Measurements from ENCODE around the gene ZMPSTE24.
"Not testable (repeated sequence)": the region's sequence is repeated elsewhere in the genome, so short reads cannot be mapped to it uniquely, and the experiment has no call there.

ZMPSTE24 gene

GRCh38 chr1:40332695-40333094 lies 74.7 kb downstream of the ZMPSTE24 start:
- no peak for DNase-seq

DNA sequence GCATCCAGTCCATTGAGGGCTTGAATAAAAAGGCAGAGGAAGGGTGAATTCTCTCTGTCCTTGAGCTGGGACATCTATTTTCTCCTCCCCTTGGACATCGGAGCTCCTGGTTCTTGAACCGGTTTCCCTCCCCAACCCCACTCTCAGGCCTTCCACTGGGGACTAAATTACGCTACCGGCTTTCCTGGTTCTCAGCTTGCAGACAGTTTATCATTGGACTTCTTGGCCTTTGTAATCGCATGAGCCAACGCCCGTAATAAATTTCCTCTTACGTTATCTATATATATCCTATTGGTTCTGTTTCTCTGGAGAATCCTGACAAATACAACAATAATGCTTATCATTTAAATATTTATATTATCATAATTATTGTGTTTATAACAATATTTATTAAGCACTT lies 79.4 kb downstream of the ZMPSTE24 start:
- no peak for DNase-seq

DNA sequence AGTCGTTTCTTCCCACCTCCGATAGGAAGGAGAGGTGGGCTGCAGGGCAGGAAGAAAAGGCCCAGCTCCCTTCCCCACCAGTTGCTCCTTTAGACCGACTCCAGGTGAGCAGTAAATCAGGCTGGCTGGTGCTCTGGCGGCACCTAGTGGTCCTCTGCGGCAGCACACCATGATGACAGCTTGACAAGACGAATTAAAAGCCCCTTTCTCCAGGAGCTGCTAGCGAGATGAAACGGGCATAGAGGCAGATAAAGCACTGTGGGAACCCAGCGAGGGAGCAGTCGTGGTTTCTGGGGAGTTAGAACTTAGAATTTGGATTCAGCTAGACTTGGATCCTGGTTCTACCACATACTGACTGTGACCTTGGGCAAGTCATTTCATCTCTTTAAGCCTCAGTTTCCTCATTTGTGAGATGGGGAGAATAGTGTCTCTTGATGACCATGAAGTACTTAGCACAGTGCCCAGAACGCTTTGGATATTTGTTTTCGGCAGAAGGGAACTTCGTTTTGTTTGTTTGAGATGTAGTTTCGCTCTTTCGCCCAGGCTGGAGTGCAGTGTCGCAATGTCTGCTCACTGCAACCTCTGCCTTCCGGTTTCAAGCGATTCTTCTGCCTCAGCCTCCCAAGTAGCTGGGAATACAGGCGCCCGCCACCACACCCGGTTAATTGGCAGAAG lies 80.8 kb downstream of the ZMPSTE24 start:
- DNase-seq = peak; percentile 100

DNA sequence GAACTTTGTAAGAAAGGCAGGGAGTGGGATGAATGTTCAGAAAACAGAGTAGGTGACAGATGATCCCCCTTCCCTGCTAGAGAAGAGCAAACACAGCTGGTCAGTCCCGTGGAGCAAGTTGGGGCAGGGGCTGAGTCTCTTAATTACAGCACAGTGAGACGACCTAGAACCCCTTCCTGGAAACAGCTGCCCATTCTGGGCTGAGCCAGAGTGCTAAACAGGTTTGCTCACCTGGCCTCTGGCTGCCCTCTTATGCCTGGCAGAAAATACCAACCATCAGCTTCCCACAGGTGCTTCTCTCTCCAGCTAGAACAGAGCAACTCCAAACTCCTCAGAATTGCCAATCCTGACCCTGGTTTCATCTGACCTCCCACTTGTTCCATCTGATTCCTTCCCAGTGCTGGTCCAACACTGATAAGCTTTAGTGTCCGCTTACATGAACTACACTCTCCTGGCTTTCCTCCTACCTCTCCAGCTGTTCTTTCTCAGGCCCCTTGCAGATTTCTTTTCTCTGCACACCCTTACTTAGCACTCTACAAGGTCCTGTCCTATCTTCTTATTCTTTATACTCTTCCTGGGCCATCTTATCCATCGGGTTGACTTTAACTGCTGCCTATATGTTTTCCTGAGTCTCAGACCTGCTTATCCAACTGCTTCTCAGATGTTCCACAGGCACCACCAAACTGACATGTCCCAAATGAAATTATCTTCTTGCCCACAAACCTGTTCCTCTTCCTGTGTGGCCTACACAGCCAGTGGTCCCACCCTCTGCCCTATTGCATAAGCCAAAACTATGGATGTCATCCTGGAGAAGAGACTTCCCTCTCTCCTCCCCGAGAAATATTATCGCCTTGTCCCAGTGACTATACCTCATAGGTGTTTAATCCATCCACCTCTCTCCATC lies 81.6 kb downstream of the ZMPSTE24 start:
- peak; percentile 87 for DNase-seq

- no peak for DNase-seq
Observed at GRCh38 chr1:40341491-40342380, 83.7 kb downstream of the ZMPSTE24 start.

GRCh38 chr1:40342381-40342717 lies 84.3 kb downstream of the ZMPSTE24 start:
- not testable (repeated sequence) for DNase-seq
